HG02642 (cell line): ENCODE data around the gene CLCA2.

Source experiments
- ATAC-seq: cut with Tn5 transposase; IDR thresholded peaks from one replicate; pipeline ENCODE4 v1.9.1; 2021; ENCODE audit warnings: mild to moderate bottlenecking; ENCODE audit not compliant: unreplicated experiment, poor library complexity

Gene CLCA2

GRCh38 chr1:86423873-86424272 lies at the start of gene CLCA2:
Gene CLCA2 (plus strand): TSS chr1:86424171. CDS start chr1:86424248, 77 bp downstream.
- ATAC-seq: no peak

GRCh38 chr1:86375688-86376087 lies 48.3 kb upstream of the CLCA2 start:
- ATAC-seq: no peak

- no peak for ATAC-seq
Observed at GRCh38 chr1:86377341-86377740, 46.6 kb upstream of the CLCA2 start.

GRCh38 chr1:86378813-86379212 lies 45.2 kb upstream of the CLCA2 start:
- ATAC-seq: no peak

GRCh38 chr1:86380257-86380861 lies 43.6 kb upstream of the CLCA2 start:
- peak; percentile 74 for ATAC-seq

- ATAC-seq: no peak
Observed at GRCh38 chr1:86381223-86381622, 42.7 kb upstream of the CLCA2 start.

GRCh38 chr1:86382878-86383277 lies 41.1 kb upstream of the CLCA2 start:
- ATAC-seq: peak; percentile 54

GRCh38 chr1:86387916-86388627 lies 35.9 kb upstream of the CLCA2 start:
- ATAC-seq: no peak

- ATAC-seq: no peak
Observed at GRCh38 chr1:86388777-86389176, 35.2 kb upstream of the CLCA2 start.

- peak; percentile 85 for ATAC-seq
Observed at GRCh38 chr1:86389307-86389706, 34.7 kb upstream of the CLCA2 start.

- no peak for ATAC-seq
Observed at GRCh38 chr1:86394416-86394815, 29.6 kb upstream of the CLCA2 start.

- ATAC-seq: peak; percentile 100
Observed at GRCh38 chr1:86395751-86396497, 28.0 kb upstream of the CLCA2 start, which contains the start of gene ODF2L. Gene ODF2L (minus strand): TSS chr1:86396323. CDS start chr1:86387027, 9,296 bp downstream.

- ATAC-seq: peak; percentile 23
Observed at GRCh38 chr1:86396498-86396890, 27.5 kb upstream of the CLCA2 start.

- ATAC-seq: no peak
Observed at GRCh38 chr1:86409416-86410021, 14.5 kb upstream of the CLCA2 start.

GRCh38 chr1:86410879-86411278 lies 13.1 kb upstream of the CLCA2 start:
- ATAC-seq: no peak

- ATAC-seq: no peak
Observed at GRCh38 chr1:86416343-86416742, 7.6 kb upstream of the CLCA2 start.

- peak; percentile 87 for ATAC-seq
Observed at GRCh38 chr1:86419277-86419903, 4.6 kb upstream of the CLCA2 start.

GRCh38 chr1:86421601-86422280 lies 2.2 kb upstream of the CLCA2 start:
- ATAC-seq: no peak

GRCh38 chr1:86423473-86423872 lies 498 bp upstream of the CLCA2 start:
- no peak for ATAC-seq
